Mesenchymal stem cell (in vitro differentiated cells and primary cell): ENCODE data around the gene ASB14.
A peak's percentile ranks its signal among the peaks of the same experiment; 100 is the strongest.

ENCODE experiments used
- DNase-seq: peaks from one replicate; pipeline ENCODE4 v3.0.0-alpha.2; 2013
- H2AFZ ChIP-seq: one replicate; pipeline ENCODE4 v1.6.1; 2013; ENCODE audit warnings: low read depth, mild to moderate bottlenecking, control low read depth, inconsistent platforms, low read length, moderate library complexity
- H2AK5ac ChIP-seq: 2 replicates; pipeline ENCODE4 v1.6.1; 2013; ENCODE audit warnings: low read length, moderate library complexity, mild to moderate bottlenecking, inconsistent platforms; ENCODE audit not compliant: severe bottlenecking
- H2BK120ac ChIP-seq: one replicate; pipeline ENCODE4 v1.6.1; 2013; ENCODE audit warnings: low read depth, mild to moderate bottlenecking, inconsistent platforms, low read length, moderate library complexity
- H2BK12ac ChIP-seq, 2 experiments: one replicate each; pipeline ENCODE4 v1.6.1; 2013; ENCODE audit warnings: inconsistent platforms in 2 of 2, low read length in 2 of 2, mild to moderate bottlenecking in 2 of 2, moderate library complexity in 2 of 2, control low read depth in 1 of 2
- H2BK15ac ChIP-seq: one replicate; pipeline ENCODE4 v1.6.1; 2013; ENCODE audit warnings: mild to moderate bottlenecking, low read depth, inconsistent platforms; ENCODE audit not compliant: poor library complexity, severe bottlenecking
- H2BK5ac ChIP-seq: 2 replicates; pipeline ENCODE4 v1.6.1; 2013; ENCODE audit warnings: low read depth, mild to moderate bottlenecking, low read length, control low read depth, inconsistent platforms; ENCODE audit not compliant: poor library complexity, severe bottlenecking
- H3K14ac ChIP-seq, 2 experiments: one replicate each; pipeline ENCODE4 v1.6.1; 2013; ENCODE audit warnings: inconsistent platforms in 2 of 2, low read length in 2 of 2, control low read depth in 1 of 2, mild to moderate bottlenecking in 1 of 2, moderate library complexity in 1 of 2
- H3K18ac ChIP-seq, 2 experiments: one replicate each; pipeline ENCODE4 v1.6.1; 2013; ENCODE audit warnings: inconsistent platforms in 2 of 2, low read length in 2 of 2, control low read depth in 1 of 2, low read depth in 1 of 2, mild to moderate bottlenecking in 1 of 2
- H3K23ac ChIP-seq, 2 experiments: one replicate each; pipeline ENCODE4 v1.6.1; 2013; ENCODE audit warnings: inconsistent platforms in 2 of 2, low read length in 2 of 2, mild to moderate bottlenecking in 2 of 2, moderate library complexity in 2 of 2, control low read depth in 1 of 2
- H3K27ac ChIP-seq: 2 replicates; pipeline ENCODE4 v1.5.1; 2013; ENCODE audit warnings: mild to moderate bottlenecking, moderate library complexity, low read length, control low read depth, inconsistent platforms; ENCODE audit not compliant: poor library complexity, severe bottlenecking
- H3K27me3 ChIP-seq, 2 experiments: 2 replicates each; pipeline versions ENCODE4 v1.6.1 to v1.7.0; 2013; ENCODE audit warnings: low read length in 2 of 2, mild to moderate bottlenecking in 2 of 2, moderate library complexity in 2 of 2, control low read depth in 1 of 2, inconsistent platforms in 1 of 2; ENCODE audit not compliant: control insufficient read depth in 1 of 2, insufficient read depth in 1 of 2
- H3K36me3 ChIP-seq, 2 experiments: 2 replicates each; pipeline versions ENCODE4 v1.6.1 to v1.7.0; 2013; ENCODE audit warnings: low read length in 2 of 2, control low read depth in 1 of 2, inconsistent platforms in 1 of 2, low read depth in 1 of 2, mild to moderate bottlenecking in 1 of 2; ENCODE audit not compliant: insufficient read depth in 2 of 2, control insufficient read depth in 1 of 2
- H3K4ac ChIP-seq, 2 experiments: one replicate each; pipeline ENCODE4 v1.6.1; 2013; ENCODE audit warnings: inconsistent platforms in 2 of 2, low read length in 2 of 2, mild to moderate bottlenecking in 2 of 2, moderate library complexity in 2 of 2, control low read depth in 1 of 2, low read depth in 1 of 2
- H3K4me1 ChIP-seq: 2 replicates; pipeline ENCODE4 v1.6.1; 2013; ENCODE audit warnings: low read depth, low read length, control low read depth; ENCODE audit not compliant: control insufficient read depth, insufficient read depth
- H3K4me2 ChIP-seq: 2 replicates; pipeline ENCODE4 v1.6.1; 2013; ENCODE audit warnings: low read length, mild to moderate bottlenecking, inconsistent platforms; ENCODE audit not compliant: poor library complexity, severe bottlenecking
- H3K4me3 ChIP-seq, 2 experiments: 2 replicates each; pipeline versions ENCODE4 v1.5.1 to v1.7.0; 2013; ENCODE audit warnings: low read length in 2 of 2, mild to moderate bottlenecking in 2 of 2, control low read depth in 1 of 2, low read depth in 1 of 2; ENCODE audit not compliant: insufficient read depth in 1 of 2
- H3K79me1 ChIP-seq: replicated peaks from 2 replicates; pipeline ENCODE4 v1.6.1; 2013; ENCODE audit warnings: mild to moderate bottlenecking, control low read depth, low read length, inconsistent platforms; ENCODE audit not compliant: poor library complexity, severe bottlenecking
- H3K9ac ChIP-seq: 2 replicates; pipeline ENCODE4 v1.7.0; 2013; ENCODE audit warnings: mild to moderate bottlenecking, low read length, moderate library complexity
- H3K9me3 ChIP-seq: 2 replicates; pipeline ENCODE4 v1.7.0; 2013; ENCODE audit warnings: mild to moderate bottlenecking, low read length; ENCODE audit not compliant: control insufficient read depth
- H4K8ac ChIP-seq: one replicate; pipeline ENCODE4 v1.6.1; 2013; ENCODE audit warnings: inconsistent platforms, mild to moderate bottlenecking, low read length, moderate library complexity
- H4K91ac ChIP-seq: one replicate; pipeline ENCODE4 v1.6.1; 2013; ENCODE audit warnings: mild to moderate bottlenecking, low read length, inconsistent platforms
- WGBS: methylation state at CpG from one replicate; pipeline ENCODE4 v1.1.7; 2013; ENCODE audit warnings: mixed read lengths; 5-methylcytosine and 5-hydroxymethylcytosine counted together

ASB14 gene

GRCh38 chr3:57288403-57288802, 4.1 kb downstream of the ASB14 start:
- WGBS, result 94% methylated on average over 5 of the region's 9 CpGs
- Histone ChIP-seq H3K79me1 (no peaks in the 10 kb centered on the region), H3K4me2 (no peak overlapping the region), H3K4me3 (no peak overlapping the region), H4K8ac (no peak overlapping the region), H3K36me3 (no peaks in the 10 kb centered on the region), H3K27me3 (no peaks in the 10 kb centered on the region), H2BK120ac (no peak overlapping the region), H2BK15ac (no peak overlapping the region), H3K4me1 (no peaks in the 10 kb centered on the region), H3K9ac (no peak overlapping the region), H3K27ac (no peak overlapping the region), H3K18ac (no peak overlapping the region), H2AK5ac (no peak overlapping the region), H3K23ac (no peak overlapping the region), H3K4ac (no peak overlapping the region), H4K91ac (no peak overlapping the region), H2BK5ac (no peak overlapping the region), H3K9me3 (no peaks in the 10 kb centered on the region), H2BK12ac (no peak overlapping the region), H3K14ac (no peak overlapping the region), H2AFZ (no peak overlapping the region)
- DNase-seq, result no peak

DNA sequence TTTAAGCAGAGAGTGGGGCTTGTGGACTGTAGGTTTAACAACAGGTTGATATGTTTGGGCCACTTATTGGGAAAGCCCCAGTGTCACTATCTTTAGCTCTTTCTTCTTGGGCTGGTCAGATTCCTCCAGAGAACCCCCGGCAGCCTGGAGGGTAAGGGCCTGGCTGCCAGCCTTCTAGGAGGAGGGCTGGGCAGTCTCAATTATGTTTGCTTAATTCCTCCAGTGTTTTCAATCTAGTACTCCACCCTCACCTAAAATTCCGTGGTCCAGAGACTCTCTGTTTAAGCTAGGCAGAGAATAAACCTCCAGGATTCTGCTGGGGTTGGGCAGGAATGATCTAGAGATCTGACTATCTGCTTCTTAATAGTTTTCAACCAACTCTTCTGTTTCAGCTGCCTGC, 5.3 kb downstream of the ASB14 start:
- Histone ChIP-seq H3K27me3 (no peaks in the 10 kb centered on the region), H3K4me3 (no peak overlapping the region), H3K9me3 (no peaks in the 10 kb centered on the region), H3K27ac (no peak overlapping the region), H4K8ac (no peak overlapping the region), H2AK5ac (no peak overlapping the region), H3K9ac (no peak overlapping the region), H3K14ac (no peak overlapping the region), H3K4me2 (no peak overlapping the region), H2AFZ (no peak overlapping the region), H2BK120ac (no peak overlapping the region), H2BK12ac (no peak overlapping the region), H2BK5ac (no peak overlapping the region), H3K18ac (no peak overlapping the region), H3K36me3 (no peaks in the 10 kb centered on the region), H2BK15ac (no peak overlapping the region), H4K91ac (no peak overlapping the region), H3K23ac (no peak overlapping the region), H3K4me1 (no peaks in the 10 kb centered on the region), H3K4ac (no peak overlapping the region), H3K79me1 (no peaks in the 10 kb centered on the region)
- DNase-seq, result no peak
- 90% methylated on average over 2 of the region's 2 CpGs for WGBS

DNA sequence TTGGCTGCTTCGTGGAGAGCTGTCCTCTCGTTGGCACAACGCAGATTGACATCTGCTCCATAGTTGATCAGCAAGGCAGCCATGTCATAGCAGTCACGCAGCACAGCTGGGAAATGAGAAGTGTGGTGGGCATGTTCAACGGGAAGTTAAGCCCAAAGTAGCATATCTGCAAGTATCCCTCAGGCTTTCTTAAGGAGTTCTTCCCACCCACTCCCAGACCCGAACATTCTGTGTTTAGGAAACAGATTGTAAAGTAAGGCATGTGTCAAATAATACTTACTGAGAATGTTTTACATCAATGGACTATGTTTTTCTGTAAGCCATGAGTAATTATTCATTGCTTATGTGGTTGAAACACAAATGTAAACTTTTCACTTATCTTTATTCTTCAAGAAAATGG, 9.2 kb downstream of the ASB14 start:
- Histone ChIP-seq H3K9ac (no peak overlapping the region), H2BK120ac (no peak overlapping the region), H3K4ac (no peak overlapping the region), H3K23ac (no peak overlapping the region), H3K14ac (no peak overlapping the region), H2BK12ac (no peak overlapping the region), H3K27ac (no peak overlapping the region), H3K4me1 (no peaks in the 10 kb centered on the region), H3K79me1 (no peaks in the 10 kb centered on the region), H3K36me3 (no peaks in the 10 kb centered on the region), H3K18ac (no peak overlapping the region), H3K4me2 (no peak overlapping the region), H3K9me3 (no peaks in the 10 kb centered on the region), H2BK15ac (no peak overlapping the region), H4K91ac (no peak overlapping the region), H2AFZ (no peak overlapping the region), H2BK5ac (no peak overlapping the region), H4K8ac (no peak overlapping the region), H3K27me3 (no peaks in the 10 kb centered on the region), H2AK5ac (no peak overlapping the region), H3K4me3 (no peak overlapping the region)
- WGBS, result 79% methylated on average over 5 of the region's 6 CpGs
- no peak for DNase-seq

DNA sequence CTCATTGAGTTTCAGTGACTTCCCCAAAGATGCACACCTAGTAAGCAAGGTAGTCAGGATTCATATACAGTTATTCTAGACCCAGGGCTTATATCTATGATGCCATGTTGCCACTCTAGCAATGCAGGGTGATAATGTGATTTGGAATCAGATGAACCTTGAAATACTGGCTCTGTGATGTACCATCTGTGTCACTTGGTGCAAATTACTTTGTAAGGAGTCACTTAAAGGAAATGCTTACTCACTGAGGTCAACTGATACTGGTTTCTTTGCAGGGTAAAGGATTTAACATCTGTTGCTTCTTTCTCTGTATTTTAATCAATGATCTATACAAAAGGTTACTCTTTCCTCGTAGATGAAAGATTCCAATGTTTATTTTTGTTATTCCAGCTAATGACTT, 10.8 kb downstream of the ASB14 start:
- Histone ChIP-seq H2AFZ (no peak overlapping the region), H3K9me3 (no peaks in the 10 kb centered on the region)

More for the DNA sequence above, 10.8 kb downstream of the ASB14 start:
- no peak overlapping the region for H3K9ac ChIP-seq
- no peak overlapping the region for H2BK120ac ChIP-seq
- no peak overlapping the region for H2BK12ac ChIP-seq
- no peaks in the 10 kb centered on the region for H3K4me1 ChIP-seq
- H3K79me1 ChIP-seq, result no peaks in the 10 kb centered on the region
- no peak overlapping the region for H2BK15ac ChIP-seq
- H3K4me3 ChIP-seq, result no peak overlapping the region
- no peak overlapping the region for H2AK5ac ChIP-seq
- no peaks in the 10 kb centered on the region for H3K27me3 ChIP-seq
- peak; percentile 21 for DNase-seq
- H2BK5ac ChIP-seq, result no peak overlapping the region
- H3K14ac ChIP-seq, result no peak overlapping the region
- no peak overlapping the region for H3K27ac ChIP-seq
- WGBS, result no CpG with 5 or more reads among the region's 1 CpG
- no peak overlapping the region for H4K8ac ChIP-seq
- H4K91ac ChIP-seq, result no peak overlapping the region
- peaks cover 0 to 6% of the 10 kb centered on the region in 2 experiments for H3K36me3 ChIP-seq
- H3K23ac ChIP-seq, result no peak overlapping the region
- no peak overlapping the region for H3K18ac ChIP-seq
- no peak overlapping the region for H3K4me2 ChIP-seq
- H3K4ac ChIP-seq, result no peak overlapping the region
